H1 (cell line): ENCODE data around the gene TRMT10C. TPM values are rescaled to one million over a fixed set of nuclear protein-coding genes. Genes with fewer than 3 reads are reported as not detected.

Source experiments
- HDAC2 ChIP-seq, 2 experiments: fragments of 300-600 bp in 1 of 2; sonication (generic) in 1 of 2; IDR thresholded peaks; 2 replicates each; pipeline ENCODE4 v1.6.1; 2011 to 2012; ENCODE audit warnings: low read depth in 2 of 2, low read length in 2 of 2, mild to moderate bottlenecking in 2 of 2, moderate library complexity in 2 of 2, borderline replicate concordance in 1 of 2, inconsistent platforms in 1 of 2
- JUND ChIP-seq: IDR thresholded peaks from 2 replicates; pipeline ENCODE4 v1.6.1; 2011; ENCODE audit warnings: mild to moderate bottlenecking, improper control_type of control experiment, low read length
- POLR2A ChIP-seq, 2 experiments: IDR thresholded peaks; 1 replicate in 1 of 2; 2 replicates in 1 of 2; pipeline ENCODE4 v1.6.1; 2011; ENCODE audit warnings: low read depth in 2 of 2, low read length in 2 of 2, mild to moderate bottlenecking in 2 of 2; ENCODE audit errors: control extremely low read depth in 1 of 2
- POU5F1 ChIP-seq: IDR thresholded peaks from 2 replicates; pipeline ENCODE4 v1.6.1; 2011; ENCODE audit warnings: low read depth, mild to moderate bottlenecking, low read length, moderate library complexity
- polyA plus RNA-seq, 7 experiments: library from polyadenylated mRNA; depleted of rRNA in 3 of 7; stranded (reverse) in 5 of 7; unstranded in 2 of 7; fragments of >200 nt in 5 of 7; fragments of 200-250 nt in 2 of 7; gene quantifications; 1 replicate in 5 of 7; 2 replicates in 1 of 7; 4 replicates in 1 of 7; pipeline versions ENCODE4 v1.2.1 to v1.2.3, GENCODE V29; 2011 to 2013; ENCODE audit warnings: missing spikeins in 2 of 7, mixed read lengths in 2 of 7
- total RNA-seq: library from RNA; stranded (reverse); fragmentation: NEBNext Ultra II Directional; extraction: Animal tissue kit (Norgen Biotek cat#: 25700); gene quantifications from 2 replicates; pipeline ENCODE4 v1.2.1, GENCODE V29; 2021
- TF ChIP-seq, protein P1 (sequence below): fragments of 300-600 bp; sonication (generic); IDR thresholded peaks from 2 replicates; pipeline ENCODE4 v1.7.1; 2012; ENCODE audit warnings: low read length, moderate library complexity, mild to moderate bottlenecking, inconsistent platforms; ENCODE audit not compliant: insufficient replicate concordance
- TF ChIP-seq, protein P2 (sequence below): IDR thresholded peaks from 2 replicates; pipeline ENCODE4 v1.6.1; 2012; ENCODE audit warnings: low read length, inconsistent platforms

The TRMT10C gene
- total and polyA plus RNA-seq, 2 of the 8 experiments (the other 6 are each of a cell fraction or from before 2014, with no cell fraction given) = 27.4 to 55.9 TPM

DNA sequence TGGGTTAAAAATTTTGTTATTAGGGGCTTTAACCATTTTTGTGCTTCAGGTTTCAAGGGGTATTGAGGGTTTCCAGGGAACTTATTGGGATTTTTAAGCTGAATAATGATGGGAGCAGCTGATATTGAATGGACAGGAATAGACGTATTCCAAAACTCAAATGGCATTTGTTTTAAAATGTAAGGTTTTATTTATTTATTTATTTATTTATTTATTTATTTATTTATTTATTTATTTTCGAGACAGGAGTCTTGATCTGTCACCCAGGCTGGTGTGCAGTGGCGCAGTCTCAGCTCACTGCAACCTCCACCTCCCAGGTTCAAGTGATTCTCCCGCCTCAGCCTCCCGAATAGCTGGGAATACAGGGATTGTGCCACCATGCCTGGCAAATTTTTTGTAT lies 26.4 kb upstream of the TRMT10C start (continued):
- TF ChIP-seq, protein P1, sequence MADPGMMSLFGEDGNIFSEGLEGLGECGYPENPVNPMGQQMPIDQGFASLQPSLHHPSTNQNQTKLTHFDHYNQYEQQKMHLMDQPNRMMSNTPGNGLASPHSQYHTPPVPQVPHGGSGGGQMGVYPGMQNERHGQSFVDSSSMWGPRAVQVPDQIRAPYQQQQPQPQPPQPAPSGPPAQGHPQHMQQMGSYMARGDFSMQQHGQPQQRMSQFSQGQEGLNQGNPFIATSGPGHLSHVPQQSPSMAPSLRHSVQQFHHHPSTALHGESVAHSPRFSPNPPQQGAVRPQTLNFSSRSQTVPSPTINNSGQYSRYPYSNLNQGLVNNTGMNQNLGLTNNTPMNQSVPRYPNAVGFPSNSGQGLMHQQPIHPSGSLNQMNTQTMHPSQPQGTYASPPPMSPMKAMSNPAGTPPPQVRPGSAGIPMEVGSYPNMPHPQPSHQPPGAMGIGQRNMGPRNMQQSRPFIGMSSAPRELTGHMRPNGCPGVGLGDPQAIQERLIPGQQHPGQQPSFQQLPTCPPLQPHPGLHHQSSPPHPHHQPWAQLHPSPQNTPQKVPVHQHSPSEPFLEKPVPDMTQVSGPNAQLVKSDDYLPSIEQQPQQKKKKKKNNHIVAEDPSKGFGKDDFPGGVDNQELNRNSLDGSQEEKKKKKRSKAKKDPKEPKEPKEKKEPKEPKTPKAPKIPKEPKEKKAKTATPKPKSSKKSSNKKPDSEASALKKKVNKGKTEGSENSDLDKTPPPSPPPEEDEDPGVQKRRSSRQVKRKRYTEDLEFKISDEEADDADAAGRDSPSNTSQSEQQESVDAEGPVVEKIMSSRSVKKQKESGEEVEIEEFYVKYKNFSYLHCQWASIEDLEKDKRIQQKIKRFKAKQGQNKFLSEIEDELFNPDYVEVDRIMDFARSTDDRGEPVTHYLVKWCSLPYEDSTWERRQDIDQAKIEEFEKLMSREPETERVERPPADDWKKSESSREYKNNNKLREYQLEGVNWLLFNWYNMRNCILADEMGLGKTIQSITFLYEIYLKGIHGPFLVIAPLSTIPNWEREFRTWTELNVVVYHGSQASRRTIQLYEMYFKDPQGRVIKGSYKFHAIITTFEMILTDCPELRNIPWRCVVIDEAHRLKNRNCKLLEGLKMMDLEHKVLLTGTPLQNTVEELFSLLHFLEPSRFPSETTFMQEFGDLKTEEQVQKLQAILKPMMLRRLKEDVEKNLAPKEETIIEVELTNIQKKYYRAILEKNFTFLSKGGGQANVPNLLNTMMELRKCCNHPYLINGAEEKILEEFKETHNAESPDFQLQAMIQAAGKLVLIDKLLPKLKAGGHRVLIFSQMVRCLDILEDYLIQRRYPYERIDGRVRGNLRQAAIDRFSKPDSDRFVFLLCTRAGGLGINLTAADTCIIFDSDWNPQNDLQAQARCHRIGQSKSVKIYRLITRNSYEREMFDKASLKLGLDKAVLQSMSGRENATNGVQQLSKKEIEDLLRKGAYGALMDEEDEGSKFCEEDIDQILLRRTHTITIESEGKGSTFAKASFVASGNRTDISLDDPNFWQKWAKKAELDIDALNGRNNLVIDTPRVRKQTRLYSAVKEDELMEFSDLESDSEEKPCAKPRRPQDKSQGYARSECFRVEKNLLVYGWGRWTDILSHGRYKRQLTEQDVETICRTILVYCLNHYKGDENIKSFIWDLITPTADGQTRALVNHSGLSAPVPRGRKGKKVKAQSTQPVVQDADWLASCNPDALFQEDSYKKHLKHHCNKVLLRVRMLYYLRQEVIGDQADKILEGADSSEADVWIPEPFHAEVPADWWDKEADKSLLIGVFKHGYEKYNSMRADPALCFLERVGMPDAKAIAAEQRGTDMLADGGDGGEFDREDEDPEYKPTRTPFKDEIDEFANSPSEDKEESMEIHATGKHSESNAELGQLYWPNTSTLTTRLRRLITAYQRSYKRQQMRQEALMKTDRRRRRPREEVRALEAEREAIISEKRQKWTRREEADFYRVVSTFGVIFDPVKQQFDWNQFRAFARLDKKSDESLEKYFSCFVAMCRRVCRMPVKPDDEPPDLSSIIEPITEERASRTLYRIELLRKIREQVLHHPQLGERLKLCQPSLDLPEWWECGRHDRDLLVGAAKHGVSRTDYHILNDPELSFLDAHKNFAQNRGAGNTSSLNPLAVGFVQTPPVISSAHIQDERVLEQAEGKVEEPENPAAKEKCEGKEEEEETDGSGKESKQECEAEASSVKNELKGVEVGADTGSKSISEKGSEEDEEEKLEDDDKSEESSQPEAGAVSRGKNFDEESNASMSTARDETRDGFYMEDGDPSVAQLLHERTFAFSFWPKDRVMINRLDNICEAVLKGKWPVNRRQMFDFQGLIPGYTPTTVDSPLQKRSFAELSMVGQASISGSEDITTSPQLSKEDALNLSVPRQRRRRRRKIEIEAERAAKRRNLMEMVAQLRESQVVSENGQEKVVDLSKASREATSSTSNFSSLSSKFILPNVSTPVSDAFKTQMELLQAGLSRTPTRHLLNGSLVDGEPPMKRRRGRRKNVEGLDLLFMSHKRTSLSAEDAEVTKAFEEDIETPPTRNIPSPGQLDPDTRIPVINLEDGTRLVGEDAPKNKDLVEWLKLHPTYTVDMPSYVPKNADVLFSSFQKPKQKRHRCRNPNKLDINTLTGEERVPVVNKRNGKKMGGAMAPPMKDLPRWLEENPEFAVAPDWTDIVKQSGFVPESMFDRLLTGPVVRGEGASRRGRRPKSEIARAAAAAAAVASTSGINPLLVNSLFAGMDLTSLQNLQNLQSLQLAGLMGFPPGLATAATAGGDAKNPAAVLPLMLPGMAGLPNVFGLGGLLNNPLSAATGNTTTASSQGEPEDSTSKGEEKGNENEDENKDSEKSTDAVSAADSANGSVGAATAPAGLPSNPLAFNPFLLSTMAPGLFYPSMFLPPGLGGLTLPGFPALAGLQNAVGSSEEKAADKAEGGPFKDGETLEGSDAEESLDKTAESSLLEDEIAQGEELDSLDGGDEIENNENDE = no peak
- TF ChIP-seq POLR2A (IDR thresholded peaks at IDR 0.05; ENCODE audit: control extremely low read depth in 1 of 2, low read depth in 2 of 2, low read length in 2 of 2) (no peak), HDAC2 (IDR thresholded peaks at IDR 0.05; ENCODE audit: borderline replicate concordance in 1 of 2, low read depth in 2 of 2, low read length in 2 of 2) (no peak), POU5F1 (no peak), JUND (no peak)
- TF ChIP-seq, protein P2, sequence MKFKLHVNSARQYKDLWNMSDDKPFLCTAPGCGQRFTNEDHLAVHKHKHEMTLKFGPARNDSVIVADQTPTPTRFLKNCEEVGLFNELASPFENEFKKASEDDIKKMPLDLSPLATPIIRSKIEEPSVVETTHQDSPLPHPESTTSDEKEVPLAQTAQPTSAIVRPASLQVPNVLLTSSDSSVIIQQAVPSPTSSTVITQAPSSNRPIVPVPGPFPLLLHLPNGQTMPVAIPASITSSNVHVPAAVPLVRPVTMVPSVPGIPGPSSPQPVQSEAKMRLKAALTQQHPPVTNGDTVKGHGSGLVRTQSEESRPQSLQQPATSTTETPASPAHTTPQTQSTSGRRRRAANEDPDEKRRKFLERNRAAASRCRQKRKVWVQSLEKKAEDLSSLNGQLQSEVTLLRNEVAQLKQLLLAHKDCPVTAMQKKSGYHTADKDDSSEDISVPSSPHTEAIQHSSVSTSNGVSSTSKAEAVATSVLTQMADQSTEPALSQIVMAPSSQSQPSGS = no peak
